Colonic mucosa (tissue), 4 donors: ENCODE results near the gene EPN2. TPM values are rescaled to one million over a fixed set of nuclear protein-coding genes. Genes with fewer than 3 reads are reported as not detected.

ENCODE experiments used
- DNase-seq: peaks from one replicate; pipeline ENCODE4 v3.0.0-alpha.2; 2020
- H3K27ac ChIP-seq: fragments of 200-600 bp; one replicate; pipeline ENCODE4 v1.8.0; 2021
- H3K27me3 ChIP-seq: fragments of 200-600 bp; one replicate; pipeline ENCODE4 v1.8.0; 2021
- H3K36me3 ChIP-seq: fragments of 200-600 bp; one replicate; pipeline ENCODE4 v1.8.0; 2021
- H3K4me1 ChIP-seq: fragments of 200-600 bp; one replicate; pipeline ENCODE4 v1.8.0; 2021; ENCODE audit warnings: mild to moderate bottlenecking
- H3K4me3 ChIP-seq: fragments of 200-600 bp; one replicate; pipeline ENCODE4 v1.8.0; 2021
- H3K9ac ChIP-seq, 2 donors: one replicate each; pipeline ENCODE4 v1.7.0; 2013; ENCODE audit warnings: control low read depth in 2 of 2, low read depth in 2 of 2, low read length in 2 of 2
- H3K9me3 ChIP-seq: fragments of 200-600 bp; one replicate; pipeline ENCODE4 v1.8.0; 2021
- intact Hi-C: fragments of 100-400 bp; cut with DNase I; formaldehyde crosslinking; loops from one replicate; pipeline ENCODE4 v1.14.1; 2022
- total RNA-seq, 2 donors: library from RNA; stranded (reverse); fragmentation: NEBNext Ultra II Directional in 1 of 2; extraction: Animal tissue kit (Norgen Biotek cat#: 25700) in 1 of 2; gene quantifications; one replicate each; pipeline ENCODE4 v1.2.1, GENCODE V29; 2021
- TF ChIP-seq, protein P1 (sequence below): fragments of 200-600 bp; IDR thresholded peaks from one replicate; pipeline ENCODE4 v1.8.0; 2022; ENCODE audit warnings: antibody characterized with exemption, mild to moderate bottlenecking
- donor health status: healthy.
- donor health status: DM: no; HTN: no; CAD: no.
- donor health status: DM: no; HTN: no; CAD: no.

EPN2 gene
- total RNA-seq, 2 donors from 2014 or later: 34.7 to 36.3 TPM

DNA sequence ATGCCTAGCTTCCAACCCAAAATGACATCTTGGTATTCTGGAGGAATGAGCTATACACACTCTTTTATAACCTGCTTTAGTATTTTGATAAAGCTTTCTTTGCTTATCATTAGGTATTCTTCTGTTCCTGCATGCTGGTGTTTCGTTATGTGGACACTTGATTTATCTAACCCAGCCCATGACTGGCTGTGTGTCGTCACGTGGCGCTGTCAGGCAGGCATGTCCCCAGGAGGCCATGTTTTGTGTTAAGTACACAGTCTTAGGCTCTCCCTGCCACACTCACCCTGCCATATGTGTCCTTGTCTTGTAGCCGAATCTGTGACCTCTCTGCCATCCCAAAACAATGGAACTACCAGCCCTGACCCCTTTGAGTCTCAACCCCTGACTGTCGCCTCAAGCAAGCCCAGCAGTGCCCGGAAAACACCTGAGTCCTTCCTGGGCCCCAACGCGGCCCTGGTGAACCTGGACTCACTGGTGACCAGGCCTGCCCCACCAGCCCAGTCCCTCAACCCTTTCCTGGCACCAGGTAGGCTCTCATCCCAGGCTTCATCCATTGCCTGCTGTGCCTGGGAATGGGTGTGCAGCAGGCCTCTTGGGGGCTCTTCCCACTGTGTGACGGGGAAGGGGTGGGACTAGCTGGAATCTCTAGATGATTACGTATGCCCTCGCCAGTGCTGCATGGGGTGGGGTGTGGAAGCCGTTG is 94.5 kb downstream of the EPN2 start:
- DNase-seq: no peak
- intact Hi-C loops: no loop called here
- Histone ChIP-seq H3K4me3 (no peak overlapping the region), H3K27me3 (no peaks in the 10 kb centered on the region), H3K36me3 (no peaks in the 10 kb centered on the region), H3K9me3 (no peaks in the 10 kb centered on the region), H3K9ac (no peak overlapping the region), H3K27ac (no peak overlapping the region), H3K4me1 (no peaks in the 10 kb centered on the region)
- TF ChIP-seq, protein P1, sequence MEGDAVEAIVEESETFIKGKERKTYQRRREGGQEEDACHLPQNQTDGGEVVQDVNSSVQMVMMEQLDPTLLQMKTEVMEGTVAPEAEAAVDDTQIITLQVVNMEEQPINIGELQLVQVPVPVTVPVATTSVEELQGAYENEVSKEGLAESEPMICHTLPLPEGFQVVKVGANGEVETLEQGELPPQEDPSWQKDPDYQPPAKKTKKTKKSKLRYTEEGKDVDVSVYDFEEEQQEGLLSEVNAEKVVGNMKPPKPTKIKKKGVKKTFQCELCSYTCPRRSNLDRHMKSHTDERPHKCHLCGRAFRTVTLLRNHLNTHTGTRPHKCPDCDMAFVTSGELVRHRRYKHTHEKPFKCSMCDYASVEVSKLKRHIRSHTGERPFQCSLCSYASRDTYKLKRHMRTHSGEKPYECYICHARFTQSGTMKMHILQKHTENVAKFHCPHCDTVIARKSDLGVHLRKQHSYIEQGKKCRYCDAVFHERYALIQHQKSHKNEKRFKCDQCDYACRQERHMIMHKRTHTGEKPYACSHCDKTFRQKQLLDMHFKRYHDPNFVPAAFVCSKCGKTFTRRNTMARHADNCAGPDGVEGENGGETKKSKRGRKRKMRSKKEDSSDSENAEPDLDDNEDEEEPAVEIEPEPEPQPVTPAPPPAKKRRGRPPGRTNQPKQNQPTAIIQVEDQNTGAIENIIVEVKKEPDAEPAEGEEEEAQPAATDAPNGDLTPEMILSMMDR: no peak

GRCh38 chr17:19332371-19333131 is 95.4 kb downstream of the EPN2 start:
- H3K4me1 ChIP-seq: no peaks in the 10 kb centered on the region
- TF ChIP-seq, protein P1: no peak
- no peak for DNase-seq
- H3K4me3 ChIP-seq: no peak overlapping the region
- H3K27me3 ChIP-seq: no peaks in the 10 kb centered on the region
- no peaks in the 10 kb centered on the region for H3K9me3 ChIP-seq
- H3K27ac ChIP-seq: no peak overlapping the region
- no peaks in the 10 kb centered on the region for H3K36me3 ChIP-seq
- intact Hi-C loops: no loop called here
- H3K9ac ChIP-seq: no peak overlapping the region

DNA sequence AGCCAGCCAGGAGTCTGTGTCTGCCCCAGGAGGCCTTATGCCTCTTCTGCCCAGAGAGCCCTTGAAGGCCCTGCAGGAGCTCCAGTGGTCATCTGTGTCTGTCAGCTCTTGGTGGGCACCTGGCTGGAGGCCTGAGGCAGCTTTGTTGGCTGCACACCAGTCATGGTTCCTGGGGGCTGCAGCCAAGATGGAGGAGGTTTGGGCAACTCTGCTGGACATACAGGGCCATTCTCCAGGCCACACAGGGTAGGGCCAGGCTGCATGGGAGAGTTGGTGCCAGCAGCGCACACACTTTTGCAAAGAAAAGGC is 95.9 kb downstream of the EPN2 start:
- TF ChIP-seq, protein P1: no peak
- no peaks in the 10 kb centered on the region for H3K27me3 ChIP-seq
- intact Hi-C loops: no loop called here
- DNase-seq: no peak
- no peak overlapping the region for H3K9ac ChIP-seq
- H3K9me3 ChIP-seq: no peaks in the 10 kb centered on the region
- no peaks in the 10 kb centered on the region for H3K36me3 ChIP-seq
- no peaks in the 10 kb centered on the region for H3K4me1 ChIP-seq
- H3K4me3 ChIP-seq: no peak overlapping the region
- H3K27ac ChIP-seq: no peak overlapping the region

GRCh38 chr17:19333736-19334290 is 96.6 kb downstream of the EPN2 start:
- no peaks in the 10 kb centered on the region for H3K27me3 ChIP-seq
- H3K4me1 ChIP-seq: no peaks in the 10 kb centered on the region
- H3K9ac ChIP-seq: no peak overlapping the region
- no peak overlapping the region for H3K27ac ChIP-seq
- H3K4me3 ChIP-seq: no peak overlapping the region
- no peaks in the 10 kb centered on the region for H3K36me3 ChIP-seq
- intact Hi-C loops: no loop called here
- DNase-seq: no peak
- H3K9me3 ChIP-seq: no peaks in the 10 kb centered on the region
- TF ChIP-seq, protein P1: no peak

DNA sequence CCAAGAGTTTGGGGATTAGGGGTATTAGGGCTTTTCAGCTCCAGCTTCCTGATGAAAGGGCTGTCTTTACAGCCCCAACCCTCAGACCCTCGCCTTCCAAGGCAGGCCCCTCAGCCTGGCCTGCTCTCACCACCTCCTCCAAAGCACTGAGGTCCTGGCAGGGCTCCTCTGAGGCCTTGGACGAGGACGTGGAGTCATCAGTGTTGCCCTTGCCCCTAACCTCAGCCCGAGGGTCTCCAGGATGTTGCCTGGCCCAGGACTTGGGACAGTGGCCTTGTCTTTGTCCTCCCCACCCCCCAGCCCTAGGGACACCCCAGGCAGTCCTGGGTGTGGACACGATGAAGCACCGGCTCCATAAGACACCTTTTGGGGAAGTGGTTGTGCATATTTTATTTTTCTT is 97.2 kb downstream of the EPN2 start:
- no peak overlapping the region for H3K4me3 ChIP-seq
- no peaks in the 10 kb centered on the region for H3K4me1 ChIP-seq
- DNase-seq: no peak
- intact Hi-C loops: no loop called here
- no peak overlapping the region for H3K9ac ChIP-seq
- no peak overlapping the region for H3K27ac ChIP-seq
- H3K36me3 ChIP-seq: no peaks in the 10 kb centered on the region
- no peaks in the 10 kb centered on the region for H3K9me3 ChIP-seq
- TF ChIP-seq, protein P1: no peak
- H3K27me3 ChIP-seq: no peaks in the 10 kb centered on the region
